Neural cell (in vitro differentiated cells): ENCODE data around the gene ITPRID2.

Experiments used
- EP300 ChIP-seq: fragments of 450-650 bp; conservative IDR thresholded peaks from 2 replicates; pipeline ENCODE4 v1.6.1; 2014; ENCODE audit warnings: antibody characterized with exemption, mild to moderate bottlenecking, moderate library complexity; ENCODE audit not compliant: poor library complexity, severe bottlenecking
- EZH2 ChIP-seq: fragments of 200-600, 300-800 bp; shearing (Covaris generic), sonication (generic); IDR thresholded peaks from 2 replicates; pipeline ENCODE4 v1.6.1; 2014; ENCODE audit warnings: antibody characterized with exemption, low read length, borderline replicate concordance, mild to moderate bottlenecking; ENCODE audit not compliant: insufficient read depth, poor library complexity, severe bottlenecking
- POLR2AphosphoS5 ChIP-seq: IDR thresholded peaks from 2 replicates; pipeline ENCODE4 v1.6.1; 2012
- SMC3 ChIP-seq: fragments of 450-650 bp; conservative IDR thresholded peaks from 2 replicates; pipeline ENCODE4 v1.6.1; 2014; ENCODE audit warnings: antibody characterized with exemption, mild to moderate bottlenecking, moderate library complexity; ENCODE audit not compliant: poor library complexity
- TF ChIP-seq, protein P1 (sequence below): fragments of 450-650 bp; IDR thresholded peaks from 2 replicates; pipeline ENCODE4 v1.5.1; 2014; ENCODE audit warnings: antibody characterized with exemption, mild to moderate bottlenecking, moderate library complexity; ENCODE audit not compliant: poor library complexity, severe bottlenecking

- TF ChIP-seq, protein P1, sequence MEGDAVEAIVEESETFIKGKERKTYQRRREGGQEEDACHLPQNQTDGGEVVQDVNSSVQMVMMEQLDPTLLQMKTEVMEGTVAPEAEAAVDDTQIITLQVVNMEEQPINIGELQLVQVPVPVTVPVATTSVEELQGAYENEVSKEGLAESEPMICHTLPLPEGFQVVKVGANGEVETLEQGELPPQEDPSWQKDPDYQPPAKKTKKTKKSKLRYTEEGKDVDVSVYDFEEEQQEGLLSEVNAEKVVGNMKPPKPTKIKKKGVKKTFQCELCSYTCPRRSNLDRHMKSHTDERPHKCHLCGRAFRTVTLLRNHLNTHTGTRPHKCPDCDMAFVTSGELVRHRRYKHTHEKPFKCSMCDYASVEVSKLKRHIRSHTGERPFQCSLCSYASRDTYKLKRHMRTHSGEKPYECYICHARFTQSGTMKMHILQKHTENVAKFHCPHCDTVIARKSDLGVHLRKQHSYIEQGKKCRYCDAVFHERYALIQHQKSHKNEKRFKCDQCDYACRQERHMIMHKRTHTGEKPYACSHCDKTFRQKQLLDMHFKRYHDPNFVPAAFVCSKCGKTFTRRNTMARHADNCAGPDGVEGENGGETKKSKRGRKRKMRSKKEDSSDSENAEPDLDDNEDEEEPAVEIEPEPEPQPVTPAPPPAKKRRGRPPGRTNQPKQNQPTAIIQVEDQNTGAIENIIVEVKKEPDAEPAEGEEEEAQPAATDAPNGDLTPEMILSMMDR, result no peak
- no peak for TF ChIP-seq POLR2AphosphoS5
- TF ChIP-seq EP300, result no peak
- TF ChIP-seq EZH2, result no peak
- no peak for TF ChIP-seq SMC3
Observed at GRCh38 chr2:181958726-181959125, 67.2 kb downstream of the ITPRID2 start.
